Psoas muscle (tissue), 8 donors: Measurements from ENCODE around the gene PRRT4. TPM values are rescaled to one million over a fixed set of nuclear protein-coding genes. Genes with fewer than 3 reads are reported as not detected.

ENCODE experiments used
- ATAC-seq, 4 donors: fragments of 200-7000 bp; cut with Tn5 transposase; one replicate each; pipeline ENCODE4 v1.9.1; 2020; ENCODE audit warnings: moderate library complexity in 3 of 4, mild to moderate bottlenecking in 2 of 4
- DNase-seq, 2 donors: peaks; one replicate each; pipeline ENCODE4 v3.0.0-alpha.2; 2020
- H3K27ac ChIP-seq: fragments of 200-600 bp; one replicate; pipeline ENCODE4 v1.8.0; 2022
- H3K27me3 ChIP-seq, 3 donors: fragments of 200-600 bp in 1 of 3; one replicate each; pipeline versions ENCODE4 v1.6.1 to v1.8.0; 2013 to 2022; ENCODE audit warnings: low read length in 2 of 3, mild to moderate bottlenecking in 2 of 3, moderate library complexity in 1 of 3; ENCODE audit not compliant: insufficient read depth in 3 of 3
- H3K36me3 ChIP-seq, 2 donors: fragments of 200-600 bp in 1 of 2; one replicate each; pipeline versions ENCODE4 v1.6.1 to v1.8.0; 2013 to 2022; ENCODE audit warnings: low read depth in 1 of 2, mild to moderate bottlenecking in 1 of 2, moderate library complexity in 1 of 2; ENCODE audit not compliant: insufficient read depth in 1 of 2
- H3K4me1 ChIP-seq: fragments of 200-600 bp; one replicate; pipeline ENCODE4 v1.8.0; 2022
- H3K4me3 ChIP-seq: fragments of 200-600 bp; one replicate; pipeline ENCODE4 v1.8.0; 2022; ENCODE audit warnings: mild to moderate bottlenecking
- H3K9me3 ChIP-seq: fragments of 200-600 bp; one replicate; pipeline ENCODE4 v1.8.0; 2022
- CTCF ChIP-seq: fragments of 200-600 bp; IDR thresholded peaks from one replicate; pipeline ENCODE4 v1.8.0; 2022; ENCODE audit warnings: antibody characterized with exemption
- WGBS, 3 donors: extraction: QIAGEN DNeasy Blood & Tissue Kit; methylation state at CpG; one replicate each; pipeline versions ENCODE4 v1.1.6 to v1.1.7; 2013; 5-methylcytosine and 5-hydroxymethylcytosine counted together
- intact Hi-C, 2 donors: fragments of 100-400 bp; cut with DNase I; formaldehyde crosslinking; loops; one replicate each; pipeline versions ENCODE4 v1.11.0 to v1.14.2; 2022
- polyA plus RNA-seq, 3 donors: library from polyadenylated mRNA; stranded (reverse); fragments of 200-250 nt; gene quantifications; one replicate each; pipeline ENCODE4 v1.2.3, GENCODE V29; 2013
- total RNA-seq, 4 donors: library from RNA; stranded (reverse); fragmentation: NEBNext Ultra II Directional in 2 of 4; extraction: Animal tissue kit (Norgen Biotek cat#: 25700) in 2 of 4; gene quantifications; one replicate each; pipeline versions ENCODE4 v1.2.1 to v1.2.4, GENCODE V29; 2021 to 2023
- donor health status: healthy with polysubstance abuse.
- donor health status: DM: no; HTN: no; CAD: no; lungs with moderate emphysema.
- donor health status: Bipolar disorder and iron deficiency.
- donor health status: healthy.
- donor health status: DM: yes; HTN: yes; CAD: no.
- donor health status: DM: no; HTN: no; CAD: no.
- donor health status: DM: no; HTN: no; CAD: no.
- donor health status: DM: yes; HTN: yes; CAD: no.

Gene PRRT4
- total and polyA plus RNA-seq, 7 donors = 0.87 to 27.7 (median 3.5) TPM

GRCh38 chr7:128302139-128302538 lies 59.4 kb downstream of the PRRT4 start:
- no peaks in the 10 kb centered on the region for H3K9me3 ChIP-seq
- TF ChIP-seq CTCF = no peak
- no peaks in the 10 kb centered on the region for H3K4me1 ChIP-seq
- no peaks in the 10 kb centered on the region for H3K27me3 ChIP-seq
- DNase-seq (no peak), ATAC-seq (no peak)
- no peak overlapping the region for H3K27ac ChIP-seq
- peaks cover 5 to 55% of the 10 kb centered on the region in 2 donors for H3K36me3 ChIP-seq
- intact Hi-C loops = no loop called here
- 33 to 60% (median 37%) methylated on average over 10 of the region's 10 CpGs for WGBS, 3 donors
- H3K4me3 ChIP-seq = no peak overlapping the region

Other genes with a start within 250 kb of the PRRT4 start
- gene LEP, start 120.4 kb downstream of the PRRT4 start, total RNA-seq = under 1 TPM; 0.15 to 0.69 (median 0.31) TPM
- under 1 TPM; 0.08 to 0.78 (median 0.12) TPM for gene LEP, start 120.4 kb downstream of the PRRT4 start, polyA plus RNA-seq
- 10 to 100 TPM; 22.8 to 33.4 (median 28.7) TPM for gene RBM28, start 17.8 kb downstream of the PRRT4 start, total RNA-seq
- gene RBM28, start 17.8 kb downstream of the PRRT4 start, polyA plus RNA-seq = 10 to 100 TPM; 26.0 to 45.0 (median 38.2) TPM
- gene IMPDH1, start 48.3 kb upstream of the PRRT4 start, total RNA-seq = 10 to 100 TPM in 1 of 4 donors, 1 to 10 TPM in 3; 6.2 to 10.3 (median 8.6) TPM
- 1 to 10 TPM; 5.6 to 8.8 (median 6.2) TPM for gene IMPDH1, start 48.3 kb upstream of the PRRT4 start, polyA plus RNA-seq
- 1 to 10 TPM; 1.9 to 6.0 (median 2.8) TPM for gene HILPDA, start 94.2 kb upstream of the PRRT4 start, total RNA-seq
- gene HILPDA, start 94.2 kb upstream of the PRRT4 start, polyA plus RNA-seq = 1 to 10 TPM; 4.1 to 9.7 (median 8.5) TPM
- 10 to 100 TPM; 18.1 to 29.2 (median 21.8) TPM for gene METTL2B, start 115.1 kb upstream of the PRRT4 start, total RNA-seq
- gene METTL2B, start 115.1 kb upstream of the PRRT4 start, polyA plus RNA-seq = 10 to 100 TPM; 11.8 to 26.0 (median 24.2) TPM